ENCODE results near the gene MBP. TPM values are rescaled to one million over a fixed set of nuclear protein-coding genes. Genes with fewer than 3 reads are reported as not detected.
"Not testable (repeated sequence)": the region's sequence is repeated elsewhere in the genome, so short reads cannot be mapped to it uniquely, and the experiment has no call there.

Gene MBP
- total RNA-seq, 2 experiments from 2014 or later, result 13.5 to 28.9 TPM

DNA sequence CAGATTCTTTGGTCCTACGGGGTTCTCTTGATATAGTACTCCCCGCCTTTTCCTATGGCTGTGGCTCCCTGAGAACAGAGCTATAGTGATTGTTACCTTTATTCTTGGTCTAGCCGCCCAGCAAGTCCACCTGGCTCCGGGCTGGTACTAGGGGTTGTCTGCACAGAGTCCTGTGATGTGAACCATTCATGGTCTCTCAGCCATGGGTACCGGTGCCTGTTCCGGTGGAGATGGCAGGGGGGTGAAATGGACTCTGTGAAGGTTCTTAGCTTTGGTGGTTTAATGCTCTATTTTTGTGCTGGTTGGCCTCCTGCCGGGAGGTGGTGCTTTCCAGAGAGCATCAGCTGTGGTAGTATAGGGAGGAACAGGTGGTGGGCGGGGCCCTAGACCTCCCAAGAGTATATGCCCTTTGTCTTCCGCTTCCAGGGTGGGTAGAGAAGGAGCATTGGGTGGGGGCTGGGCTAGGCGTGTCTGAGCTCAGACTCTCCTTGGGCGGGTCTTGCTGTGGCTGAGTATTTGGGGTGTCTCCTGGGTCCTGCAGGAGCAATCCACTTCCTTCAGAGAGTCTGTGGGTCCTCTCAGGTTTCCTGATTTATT, 166.9 kb downstream of the MBP start:
- H3K79me2 ChIP-seq (ENCODE audit: insufficient read depth, low read depth, low read length); H3K9me2 ChIP-seq (ENCODE audit: insufficient read depth, low read length); H4K20me1 ChIP-seq (ENCODE audit: insufficient read depth, low read length); BruUV-seq (replicated peaks); H3K9me3 ChIP-seq (ENCODE audit: low read length): not testable (repeated sequence)
- POLR2A ChIA-PET, result interaction anchor here (2.1 to 2.2 kb wide), 2 partner anchors 11 to 14 kb away, joined by 9 to 13 read pairs; no protein-coding TSS in a partner anchor
- Histone ChIP-seq H3K4me2 (ENCODE audit: low read length) (peak overlapping the region; percentile 72), H3K4me3 (ENCODE audit: low read depth, low read length, poor library complexity, severe bottlenecking) (peak overlapping the region; percentile 54), H3K4me1 (ENCODE audit: insufficient read depth, low read length, poor library complexity, severe bottlenecking) (peaks cover 49% of the 10 kb centered on the region), H2AFZ (ENCODE audit: low read length) (peak overlapping the region; percentile 19; the same call in 1 of the 2 replicates), H3K36me3 (ENCODE audit: insufficient read depth, low read length) (peaks cover 18% of the 10 kb centered on the region), H3K27ac (ENCODE audit: low read depth, low read length, poor library complexity, severe bottlenecking) (peak overlapping the region; percentile 67)
- peak; percentile 85 for DNase-seq (ENCODE audit: low spot score)
- intact Hi-C loops (cut with micrococcal nuclease; ENCODE audit: unreplicated experiment), result loop anchor here (1.0 to 10.0 kb wide), 2 partner anchors 17 to 471 kb away; partner anchors contain the start of gene ZNF516
- TF ChIP-seq, protein P1, sequence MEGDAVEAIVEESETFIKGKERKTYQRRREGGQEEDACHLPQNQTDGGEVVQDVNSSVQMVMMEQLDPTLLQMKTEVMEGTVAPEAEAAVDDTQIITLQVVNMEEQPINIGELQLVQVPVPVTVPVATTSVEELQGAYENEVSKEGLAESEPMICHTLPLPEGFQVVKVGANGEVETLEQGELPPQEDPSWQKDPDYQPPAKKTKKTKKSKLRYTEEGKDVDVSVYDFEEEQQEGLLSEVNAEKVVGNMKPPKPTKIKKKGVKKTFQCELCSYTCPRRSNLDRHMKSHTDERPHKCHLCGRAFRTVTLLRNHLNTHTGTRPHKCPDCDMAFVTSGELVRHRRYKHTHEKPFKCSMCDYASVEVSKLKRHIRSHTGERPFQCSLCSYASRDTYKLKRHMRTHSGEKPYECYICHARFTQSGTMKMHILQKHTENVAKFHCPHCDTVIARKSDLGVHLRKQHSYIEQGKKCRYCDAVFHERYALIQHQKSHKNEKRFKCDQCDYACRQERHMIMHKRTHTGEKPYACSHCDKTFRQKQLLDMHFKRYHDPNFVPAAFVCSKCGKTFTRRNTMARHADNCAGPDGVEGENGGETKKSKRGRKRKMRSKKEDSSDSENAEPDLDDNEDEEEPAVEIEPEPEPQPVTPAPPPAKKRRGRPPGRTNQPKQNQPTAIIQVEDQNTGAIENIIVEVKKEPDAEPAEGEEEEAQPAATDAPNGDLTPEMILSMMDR (conservative IDR thresholded peaks at IDR 0.05; ENCODE audit: low read length), result 0 out of 2 replicates have a peak, but pooled peaks have one; percentile 31
- CTCF ChIA-PET (ENCODE audit: unreplicated experiment), result interaction anchor here (1.8 kb wide), 1 partner anchor 15 kb away, joined by 10 read pairs; no protein-coding TSS in a partner anchor

DNA sequence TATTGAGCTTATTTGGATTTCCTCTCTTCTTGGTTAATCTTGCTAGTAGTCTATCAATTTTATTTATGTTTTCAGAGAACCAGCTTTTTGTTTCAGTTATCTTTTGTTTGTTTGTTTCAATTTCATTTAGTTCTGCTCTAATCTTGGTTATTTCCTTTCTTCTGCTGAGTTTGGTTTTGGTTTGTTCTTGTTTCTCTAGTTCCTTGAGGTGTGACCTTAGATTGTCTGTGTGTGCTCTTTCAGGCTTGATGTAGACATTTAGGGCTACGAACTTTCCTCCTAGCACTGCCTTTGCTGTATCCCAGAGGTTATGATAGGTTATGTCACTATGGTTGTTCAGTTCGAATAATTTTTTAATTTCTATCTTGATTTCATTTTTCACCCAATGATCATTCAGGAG, 168.6 kb downstream of the MBP start:
- no peak for DNase-seq (ENCODE audit: low spot score)
- TF ChIP-seq, protein P1 (conservative IDR thresholded peaks at IDR 0.05; ENCODE audit: low read length), result no peak
- TF ChIP-seq EZH2phosphoT487 (IDR thresholded peaks at IDR 0.05; ENCODE audit: borderline replicate concordance, low read depth, low read length), result no peak
- Histone ChIP-seq H3K27ac (ENCODE audit: low read depth, low read length, poor library complexity, severe bottlenecking) (peak overlapping the region; percentile 30), H2AFZ (ENCODE audit: low read length) (no peak overlapping the region), H3K9me2 (ENCODE audit: insufficient read depth, low read length) (no peaks in the 10 kb centered on the region), H3K36me3 (ENCODE audit: insufficient read depth, low read length) (peaks cover 18% of the 10 kb centered on the region), H3K9me3 (ENCODE audit: low read length) (peaks cover 3% of the 10 kb centered on the region; the same call in 1 of the 2 replicates), H3K4me1 (ENCODE audit: insufficient read depth, low read length, poor library complexity, severe bottlenecking) (peaks cover 48% of the 10 kb centered on the region), H3K4me2 (ENCODE audit: low read length) (peak overlapping the region; percentile 42), H4K20me1 (ENCODE audit: insufficient read depth, low read length) (no peaks in the 10 kb centered on the region), H3K4me3 (ENCODE audit: low read depth, low read length, poor library complexity, severe bottlenecking) (peak overlapping the region; percentile 19), H3K79me2 (ENCODE audit: insufficient read depth, low read depth, low read length) (peaks cover 9% of the 10 kb centered on the region; the same call in 1 of the 2 replicates)
- CTCF ChIA-PET (ENCODE audit: unreplicated experiment), result no interaction called here
- no TSS peak for BruUV-seq (replicated peaks)
- POLR2A ChIA-PET, result interaction anchor here (1.3 to 2.2 kb wide), 2 partner anchors 12 to 17 kb away, joined by 5 to 13 read pairs; no protein-coding TSS in a partner anchor
- intact Hi-C loops (cut with micrococcal nuclease; ENCODE audit: unreplicated experiment), result loop anchor here (10.0 kb wide), 1 partner anchor 469 kb away; the partner anchor contains the start of gene ZNF516

DNA sequence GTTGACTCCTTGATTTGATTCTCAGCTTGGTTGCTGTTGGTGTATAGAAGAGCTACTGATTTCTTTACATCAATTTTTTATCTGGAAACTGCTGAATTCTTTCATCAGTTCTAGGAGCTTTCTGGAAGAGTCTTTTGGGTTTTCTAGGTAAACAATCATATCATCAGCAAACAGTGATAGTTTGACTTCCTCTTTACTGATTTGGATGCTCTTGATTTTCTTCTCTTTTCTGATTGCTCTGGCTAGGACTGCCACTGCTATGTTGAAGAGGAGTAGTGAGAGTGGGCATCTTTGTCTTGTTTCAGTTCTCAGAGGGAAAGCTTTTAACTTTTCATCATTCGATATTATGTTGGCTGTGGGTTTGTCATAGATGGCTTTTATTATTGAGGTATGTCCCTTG, 169.7 kb downstream of the MBP start:
- ChIA-PET CTCF (ENCODE audit: unreplicated experiment) (no interaction called here), POLR2A (no interaction called here)
- Histone ChIP-seq H3K9me3 (ENCODE audit: low read length) (peaks cover 3% of the 10 kb centered on the region; the same call in 1 of the 2 replicates), H3K4me1 (ENCODE audit: insufficient read depth, low read length, poor library complexity, severe bottlenecking) (peaks cover 47% of the 10 kb centered on the region), H3K79me2 (ENCODE audit: insufficient read depth, low read depth, low read length) (peaks cover 9% of the 10 kb centered on the region; the same call in 1 of the 2 replicates), H3K27ac (ENCODE audit: low read depth, low read length, poor library complexity, severe bottlenecking) (no peak overlapping the region), H3K4me3 (ENCODE audit: low read depth, low read length, poor library complexity, severe bottlenecking) (no peak overlapping the region), H3K4me2 (ENCODE audit: low read length) (no peak overlapping the region), H3K36me3 (ENCODE audit: insufficient read depth, low read length) (peaks cover 18% of the 10 kb centered on the region), H2AFZ (ENCODE audit: low read length) (no peak overlapping the region), H3K9me2 (ENCODE audit: insufficient read depth, low read length) (no peaks in the 10 kb centered on the region), H4K20me1 (ENCODE audit: insufficient read depth, low read length) (no peaks in the 10 kb centered on the region)
- TF ChIP-seq, protein P1 (conservative IDR thresholded peaks at IDR 0.05; ENCODE audit: low read length), result no peak
- TF ChIP-seq EZH2phosphoT487 (IDR thresholded peaks at IDR 0.05; ENCODE audit: borderline replicate concordance, low read depth, low read length), result no peak
- no TSS peak for BruUV-seq (replicated peaks)
- no peak for DNase-seq (ENCODE audit: low spot score)
- intact Hi-C loops (cut with micrococcal nuclease; ENCODE audit: unreplicated experiment), result loop anchor here (10.0 kb wide), 1 partner anchor 468 kb away; the partner anchor contains the start of gene ZNF516

Data from OCI-LY7 (cell line).